Stimulated activated CD8-positive, alpha-beta memory T cell treated with anti-CD3 and anti-CD28 coated beads, Interleukin-15, amount 100 ng/mL, for 48 hours (primary cell): ENCODE measurements around the gene CDR2.

Experiments used
- DNase-seq, 2 donors: peaks; one replicate each; pipeline ENCODE4 v3.0.0-alpha.2; 2020; ENCODE audit warnings: low read depth in 2 of 2

Gene CDR2

DNA sequence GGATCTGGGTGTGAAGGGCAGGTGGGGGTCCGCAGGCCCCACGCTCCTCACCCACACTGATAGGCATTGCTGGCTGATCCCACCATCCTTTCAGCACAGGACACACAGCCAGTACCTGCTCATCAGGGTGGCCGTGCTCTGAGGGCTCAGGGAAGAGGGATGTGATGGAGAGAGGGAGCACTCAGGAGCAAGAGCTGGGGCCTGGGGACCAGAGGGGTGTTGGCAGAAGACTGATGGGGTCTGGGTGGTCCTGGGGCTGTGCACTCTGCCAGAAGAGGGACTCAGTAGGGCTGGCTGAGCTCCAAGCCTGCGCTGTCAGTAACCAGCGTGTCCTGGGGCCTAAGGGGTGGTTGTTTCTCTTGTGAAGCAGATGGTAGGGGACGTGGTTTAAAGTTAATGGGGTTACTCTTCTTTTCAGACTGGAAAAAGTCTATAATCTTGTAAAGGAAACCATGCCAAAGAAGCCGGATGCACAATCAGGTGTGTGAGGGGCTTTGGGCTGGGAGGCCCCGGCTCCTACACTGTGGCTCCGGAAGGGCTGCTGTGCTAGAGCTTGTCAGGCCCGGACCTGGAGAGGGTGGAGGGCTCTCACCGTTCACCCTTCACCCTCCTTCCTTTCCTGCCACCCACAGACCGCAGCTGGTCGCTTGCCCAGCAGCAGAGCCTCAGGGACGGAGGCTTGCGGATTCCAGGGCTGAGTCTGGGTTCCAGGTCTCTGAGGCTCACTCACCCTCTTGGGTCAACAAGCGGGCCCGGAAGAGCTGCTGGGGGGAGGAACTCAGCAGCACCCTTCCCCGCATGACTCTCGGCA is 49.4 kb downstream of the CDR2 start:
- no peak for DNase-seq

GRCh38 chr16:22323959-22324786 is 50.2 kb downstream of the CDR2 start:
- no peak for DNase-seq

DNA sequence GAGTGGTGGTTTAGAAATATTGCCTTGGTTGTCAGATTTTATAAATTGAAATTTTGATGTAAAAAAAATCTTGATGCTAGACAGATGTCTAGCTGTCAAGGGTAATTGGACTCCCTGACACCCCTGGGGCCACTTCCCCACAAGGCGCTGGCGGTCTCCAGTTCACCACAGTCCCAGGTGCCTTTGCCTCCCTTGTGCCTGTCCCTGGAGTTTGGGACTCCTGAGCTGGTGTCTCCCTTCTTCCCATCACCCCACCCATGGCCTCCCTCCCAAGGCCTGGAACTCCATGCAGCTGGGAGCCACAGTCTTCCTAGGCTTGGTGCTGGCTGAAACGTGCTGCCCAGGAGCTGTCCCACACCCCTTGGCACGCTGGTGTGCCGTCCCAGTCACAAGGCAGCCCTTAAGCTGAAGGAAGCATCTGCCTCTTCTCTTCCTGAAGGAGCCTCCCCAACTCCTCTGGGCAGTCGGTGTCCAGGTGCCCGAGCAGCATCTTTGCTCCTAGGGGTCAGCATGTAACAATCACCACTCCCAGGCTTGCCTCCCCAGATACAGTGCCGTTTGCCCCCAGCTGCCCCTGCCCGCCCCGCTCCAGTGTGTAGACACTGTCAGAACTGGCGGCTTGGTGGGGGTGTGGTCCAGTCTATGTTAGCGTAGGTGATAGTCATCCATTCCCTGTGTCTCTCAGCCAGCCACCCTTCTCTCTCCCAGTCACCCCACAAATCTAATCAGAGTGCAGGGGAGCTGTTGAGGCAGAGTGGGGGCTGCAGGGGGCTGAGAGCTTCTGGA is 51.1 kb downstream of the CDR2 start:
- DNase-seq = no peak

GRCh38 chr16:22322741-22323140 is 51.7 kb downstream of the CDR2 start:
- no peak for DNase-seq

- no peak for DNase-seq
Measured at GRCh38 chr16:22322021-22322471, 52.4 kb downstream of the CDR2 start.

DNA sequence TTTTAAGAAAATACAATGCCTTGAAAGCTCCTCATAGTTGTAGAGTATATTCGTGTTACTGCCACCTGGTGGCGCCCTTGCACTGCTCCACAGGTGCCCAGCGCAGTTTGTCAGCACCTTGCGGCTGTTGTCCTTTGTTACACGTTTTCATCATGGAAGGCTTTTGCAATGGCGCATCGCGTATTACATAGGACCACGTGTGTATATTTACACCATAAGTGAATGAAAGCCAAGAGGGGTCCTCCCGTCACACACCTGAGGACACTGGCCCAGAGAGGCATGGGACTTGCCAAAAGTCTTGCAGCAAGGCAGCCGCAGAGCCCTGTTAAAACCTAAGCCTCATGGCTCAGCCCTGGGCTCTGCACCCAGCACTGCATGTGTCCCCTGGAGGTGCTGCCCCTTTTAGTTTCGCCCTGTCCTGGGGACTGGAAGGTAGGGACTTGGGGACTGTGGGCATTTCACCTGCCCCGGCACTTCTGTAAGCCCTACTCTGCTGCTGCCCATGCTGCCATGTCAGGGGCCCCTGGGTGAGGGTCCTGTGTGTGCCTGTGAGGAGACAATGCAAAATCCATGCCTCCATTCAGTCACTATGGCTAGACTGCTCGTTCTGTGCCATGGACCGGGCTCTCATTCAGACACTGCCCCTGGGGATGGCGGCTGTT is 52.9 kb downstream of the CDR2 start:
- DNase-seq = peak; percentile 25 to 39

GRCh38 chr16:22320572-22321339 is 53.7 kb downstream of the CDR2 start:
- no peak for DNase-seq

- peak in 1 of 2 donors; percentile 18 for DNase-seq
Measured at GRCh38 chr16:22318690-22319358, 55.6 kb downstream of the CDR2 start.

- no peak for DNase-seq
Measured at GRCh38 chr16:22317625-22318024, 56.8 kb downstream of the CDR2 start.

GRCh38 chr16:22317001-22317530 is 57.4 kb downstream of the CDR2 start:
- DNase-seq = no peak

DNA sequence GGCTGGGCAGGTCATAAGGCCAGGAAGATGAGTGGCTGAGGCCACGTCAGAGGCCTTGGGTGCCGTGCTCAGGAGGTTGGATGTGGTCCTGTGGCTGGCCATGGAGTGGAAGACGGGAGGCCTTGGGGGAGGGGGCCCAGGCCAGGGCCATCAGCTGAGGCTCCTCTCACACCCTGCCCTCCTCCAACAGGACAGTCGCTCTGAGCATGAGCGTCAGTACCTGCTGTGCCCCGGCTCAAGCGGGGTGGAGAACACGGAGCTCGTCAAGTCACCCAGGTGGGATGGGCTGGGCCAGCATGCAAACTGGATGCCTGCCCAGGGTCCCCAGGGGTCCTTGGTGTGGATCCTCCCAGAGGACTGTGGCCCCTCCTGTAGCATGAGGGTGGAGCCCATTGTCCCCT is 58.0 kb downstream of the CDR2 start:
- no peak for DNase-seq

DNA sequence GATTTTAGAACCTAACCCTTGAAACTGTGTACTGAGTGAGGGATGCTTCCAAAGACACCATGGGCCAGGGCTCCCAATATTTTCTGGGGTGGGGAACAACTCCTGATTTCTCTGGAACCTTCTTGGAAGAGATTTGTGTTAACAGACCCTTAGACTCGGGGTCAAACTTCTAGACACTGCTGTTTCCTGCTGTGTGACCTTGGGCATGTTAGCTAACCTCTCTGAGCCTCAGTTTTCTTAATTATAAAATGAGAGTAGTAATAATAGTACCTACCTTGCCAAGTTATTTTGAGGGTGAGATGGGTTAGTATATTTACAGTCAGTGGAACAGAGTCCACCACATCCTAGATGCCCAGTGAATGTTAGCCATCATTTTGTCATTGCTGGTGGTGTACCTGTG is 58.4 kb downstream of the CDR2 start:
- no peak for DNase-seq

- DNase-seq = no peak
Measured at GRCh38 chr16:22314661-22315626, 59.5 kb downstream of the CDR2 start.

DNA sequence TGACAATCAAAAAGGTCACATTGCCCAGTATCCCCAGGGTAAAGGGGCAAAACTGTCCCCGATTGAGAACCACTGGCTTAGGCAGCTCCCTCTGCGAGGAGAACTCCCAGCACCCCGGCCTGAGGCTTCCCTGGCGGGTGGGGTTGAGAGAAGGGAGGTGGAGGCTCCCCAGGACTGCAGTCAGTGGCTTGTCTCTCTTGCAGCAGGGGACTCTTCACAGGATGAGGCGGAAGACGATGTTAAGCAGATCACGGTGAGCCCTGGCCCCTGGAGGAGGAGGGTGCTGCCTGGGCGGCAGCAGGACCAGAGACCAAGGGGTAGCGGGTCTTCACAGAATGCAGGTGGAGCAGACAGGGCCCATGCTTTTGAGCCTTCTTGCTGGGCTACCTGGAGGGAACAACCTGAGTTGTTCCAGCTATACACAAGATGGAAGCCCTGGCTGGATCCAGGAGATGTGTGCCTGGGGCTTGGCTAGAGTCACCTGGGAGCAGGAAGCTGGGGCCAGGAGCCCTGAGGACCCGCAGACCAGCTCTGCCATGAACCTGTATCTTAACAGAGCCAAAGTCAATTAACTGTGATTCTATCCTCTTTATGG is 60.4 kb downstream of the CDR2 start:
- DNase-seq = no peak

DNA sequence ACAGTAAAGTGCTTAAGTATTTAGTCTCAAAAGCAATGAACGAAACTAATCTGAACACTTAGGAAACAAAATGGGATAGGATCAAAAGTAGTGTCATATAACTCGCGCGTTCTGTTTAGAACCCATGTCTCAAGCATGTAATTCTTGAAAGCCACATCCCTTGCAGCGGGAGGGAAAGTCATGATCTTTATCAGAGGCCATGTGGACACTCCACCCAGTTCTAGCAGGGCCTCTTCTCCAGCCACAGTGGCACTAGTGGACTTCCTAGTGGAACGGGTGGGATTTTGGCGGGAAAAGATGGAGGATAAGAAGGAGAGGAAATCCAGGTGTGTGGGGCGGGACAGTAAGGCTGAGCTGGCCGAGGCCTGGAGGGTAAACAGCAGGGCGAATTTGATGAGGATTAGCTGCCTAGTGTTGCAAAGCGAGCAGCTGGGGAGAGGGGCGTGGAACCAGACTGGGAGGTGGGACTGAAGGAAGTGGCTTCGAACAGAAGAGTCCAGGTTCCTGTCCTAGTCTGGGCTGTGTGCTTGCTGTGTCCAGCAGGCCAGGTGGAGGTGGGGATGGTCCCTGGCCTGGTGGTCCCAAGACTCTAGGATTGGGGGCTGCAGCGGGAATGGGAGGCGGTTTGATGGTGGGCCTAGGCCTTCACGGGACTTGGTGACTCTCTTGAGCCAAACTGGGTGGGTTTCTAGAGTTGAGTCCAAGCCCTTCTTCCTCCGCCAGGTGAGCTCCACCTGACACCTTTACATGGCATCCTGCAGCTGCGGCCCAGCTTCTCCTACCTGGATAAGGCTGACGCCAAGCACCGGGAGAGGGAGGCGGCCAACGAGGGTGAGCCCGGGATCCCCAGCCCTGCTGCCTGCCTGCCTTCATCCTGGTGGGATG is 61.3 kb downstream of the CDR2 start:
- DNase-seq = no peak

DNA sequence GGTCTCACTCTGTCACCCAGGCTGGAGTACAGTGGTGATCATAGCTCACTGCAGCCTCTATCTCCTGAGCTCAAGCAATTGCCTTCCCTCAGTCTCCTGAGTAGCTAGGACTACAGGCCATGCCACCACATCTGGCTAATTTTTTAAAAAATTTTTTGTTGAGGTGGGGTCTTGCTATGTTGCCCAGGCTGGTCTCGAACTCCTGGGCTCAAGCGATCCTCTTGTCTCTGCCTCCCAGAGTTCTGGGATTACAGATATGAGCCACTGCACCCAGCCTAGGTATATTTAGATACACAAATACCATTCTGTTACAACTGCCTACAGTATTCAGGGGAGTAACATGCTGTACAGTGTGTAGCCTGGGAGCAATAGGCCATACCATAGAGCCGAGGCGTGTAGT is 62.9 kb downstream of the CDR2 start:
- no peak for DNase-seq

GRCh38 chr16:22308824-22309520 is 65.4 kb downstream of the CDR2 start:
- no peak for DNase-seq
